Spleen (tissue), 3 donors: Measurements from ENCODE around the gene TMEM121.
"Not testable (repeated sequence)": the region's sequence is repeated elsewhere in the genome, so short reads cannot be mapped to it uniquely, and the experiment has no call there.

ENCODE experiments used
- POLR2A ChIP-seq, 3 donors: fragments of 450-650 bp; IDR thresholded peaks; one replicate each; pipeline ENCODE4 v1.5.1; 2017; ENCODE audit warnings: antibody characterized with exemption in 3 of 3, mild to moderate bottlenecking in 1 of 3
- POLR2AphosphoS5 ChIP-seq, 3 donors: sonication (generic); formaldehyde crosslinking; IDR thresholded peaks; one replicate each; pipeline ENCODE4 v1.5.1; 2017; ENCODE audit warnings: antibody characterized with exemption in 3 of 3

DNA sequence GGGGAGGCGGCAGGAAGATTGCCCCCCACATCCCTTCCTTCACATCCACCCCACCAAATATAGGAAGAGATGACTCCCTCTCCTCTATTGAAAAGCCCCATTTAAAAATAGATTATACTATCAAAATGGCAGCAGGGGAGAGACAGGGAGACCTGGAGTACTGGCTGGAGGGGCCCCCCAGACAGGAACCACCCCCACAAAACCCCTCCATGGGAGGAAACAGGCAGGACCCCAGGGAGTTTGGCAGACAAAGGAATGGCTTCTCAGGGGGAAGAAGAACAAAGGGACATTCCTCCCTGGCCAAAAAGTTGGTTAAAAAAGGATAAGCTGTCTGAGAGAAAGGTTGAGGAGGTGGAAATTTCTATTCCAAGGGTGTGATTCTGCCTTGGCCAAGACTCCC lies 19.3 kb downstream of the TMEM121 start:
- not testable (repeated sequence) for TF ChIP-seq POLR2AphosphoS5, POLR2A (IDR thresholded peaks at IDR 0.05)
